H9 (cell line): ENCODE measurements around the gene GARIN5A. TPM values are rescaled to one million over a fixed set of nuclear protein-coding genes. Genes with fewer than 3 reads are reported as not detected.

Source experiments
- DNase-seq: peaks from one replicate; pipeline ENCODE4 v3.0.0-alpha.2; 2017
- H2AFZ ChIP-seq: one replicate; pipeline ENCODE4 v1.6.1; 2013; ENCODE audit warnings: mild to moderate bottlenecking, low read length, control low read depth, moderate library complexity
- H2AK5ac ChIP-seq: 2 replicates; pipeline ENCODE4 v1.6.1; 2013; ENCODE audit warnings: low read length, control low read depth, mixed read lengths; ENCODE audit not compliant: insufficient read length
- H2BK120ac ChIP-seq: one replicate; pipeline ENCODE4 v1.6.1; 2013; ENCODE audit warnings: low read depth, mild to moderate bottlenecking, low read length, control low read depth, inconsistent platforms; ENCODE audit not compliant: poor library complexity, severe bottlenecking
- H2BK12ac ChIP-seq: 2 replicates; pipeline ENCODE4 v1.6.1; 2013; ENCODE audit warnings: low read length, control low read depth, mixed read lengths, low read depth; ENCODE audit not compliant: insufficient read length
- H2BK15ac ChIP-seq: 2 replicates; pipeline ENCODE4 v1.6.1; 2013; ENCODE audit warnings: low read depth, low read length, control low read depth
- H2BK20ac ChIP-seq: one replicate; pipeline ENCODE4 v1.6.1; 2013; ENCODE audit warnings: low read depth, mild to moderate bottlenecking, low read length, control low read depth, inconsistent platforms; ENCODE audit not compliant: poor library complexity, severe bottlenecking
- H2BK5ac ChIP-seq: 2 replicates; pipeline ENCODE4 v1.6.1; 2013; ENCODE audit warnings: low read length, control low read depth, mixed read lengths; ENCODE audit not compliant: insufficient read length
- H3K14ac ChIP-seq: 2 replicates; pipeline ENCODE4 v1.6.1; 2013; ENCODE audit warnings: low read length, control low read depth; ENCODE audit not compliant: insufficient read depth
- H3K18ac ChIP-seq: 2 replicates; pipeline ENCODE4 v1.6.1; 2013; ENCODE audit warnings: low read depth, mild to moderate bottlenecking, mixed read lengths, low read length, control low read depth; ENCODE audit not compliant: insufficient read length
- H3K23ac ChIP-seq: 2 replicates; pipeline ENCODE4 v1.6.1; 2013; ENCODE audit warnings: low read length, control low read depth, mixed read lengths, low read depth; ENCODE audit not compliant: insufficient read length
- H3K23me2 ChIP-seq: 2 replicates; pipeline ENCODE4 v1.6.1; 2013; ENCODE audit warnings: low read depth, mild to moderate bottlenecking, mixed read lengths, low read length, control low read depth; ENCODE audit not compliant: insufficient read length, poor library complexity, severe bottlenecking
- H3K27ac ChIP-seq: 2 replicates; pipeline ENCODE4 v1.5.1; 2013; ENCODE audit warnings: low read length, control low read depth, mixed read lengths, low read depth; ENCODE audit not compliant: insufficient read length
- H3K27me3 ChIP-seq: 2 replicates; pipeline ENCODE4 v1.6.1; 2013; ENCODE audit warnings: low read length, control low read depth, inconsistent platforms; ENCODE audit not compliant: insufficient read depth
- H3K4ac ChIP-seq: 2 replicates; pipeline ENCODE4 v1.6.1; 2013; ENCODE audit warnings: low read depth, mild to moderate bottlenecking, control low read depth, inconsistent platforms, low read length, moderate library complexity
- H3K4me1 ChIP-seq: 2 replicates; pipeline ENCODE4 v1.6.1; 2013; ENCODE audit warnings: low read length, control low read depth, inconsistent platforms; ENCODE audit not compliant: insufficient read depth
- H3K4me2 ChIP-seq: 2 replicates; pipeline ENCODE4 v1.6.1; 2013; ENCODE audit warnings: low read length, control low read depth, mixed read lengths; ENCODE audit not compliant: insufficient read length, insufficient read depth
- H3K56ac ChIP-seq: 2 replicates; pipeline ENCODE4 v1.6.1; 2013; ENCODE audit warnings: low read depth, mild to moderate bottlenecking, mixed read lengths, low read length, control low read depth; ENCODE audit not compliant: insufficient read length
- H3K79me1 ChIP-seq: 2 replicates; pipeline ENCODE4 v1.6.1; 2013; ENCODE audit warnings: low read depth, mild to moderate bottlenecking, moderate library complexity, low read length, control low read depth, inconsistent platforms; ENCODE audit not compliant: insufficient read depth, poor library complexity, severe bottlenecking
- H3K79me2 ChIP-seq: 2 replicates; pipeline ENCODE4 v1.6.1; 2013; ENCODE audit warnings: low read length, control low read depth, inconsistent platforms; ENCODE audit not compliant: insufficient read depth
- H3K9ac ChIP-seq: 2 replicates; pipeline ENCODE4 v1.6.1; 2013; ENCODE audit warnings: low read length, control low read depth, mixed read lengths; ENCODE audit not compliant: insufficient read length; ENCODE audit errors: extremely low read depth
- H3K9me3 ChIP-seq: one replicate; pipeline ENCODE4 v1.6.1; 2013; ENCODE audit warnings: low read depth, low read length, inconsistent platforms; ENCODE audit not compliant: control insufficient read depth
- H3T11ph ChIP-seq: one replicate; pipeline ENCODE4 v1.6.1; 2013; ENCODE audit warnings: mild to moderate bottlenecking, low read length, control low read depth, inconsistent platforms
- H4K20me1 ChIP-seq: one replicate; pipeline ENCODE4 v1.6.1; 2013; ENCODE audit not compliant: control insufficient read depth, insufficient read length, insufficient read depth
- H4K5ac ChIP-seq: 2 replicates; pipeline ENCODE4 v1.6.1; 2013; ENCODE audit warnings: low read depth, mild to moderate bottlenecking, mixed read lengths, low read length, control low read depth; ENCODE audit not compliant: insufficient read length
- H4K8ac ChIP-seq: replicated peaks from 2 replicates; pipeline ENCODE4 v1.6.1; 2013; ENCODE audit warnings: low read length, control low read depth, mixed read lengths, low read depth; ENCODE audit not compliant: insufficient read length
- H4K91ac ChIP-seq: 2 replicates; pipeline ENCODE4 v1.6.1; 2013; ENCODE audit warnings: low read depth, mild to moderate bottlenecking, moderate library complexity, mixed read lengths, low read length, control low read depth; ENCODE audit not compliant: insufficient read length
- H3K27ac Mint-ChIP-seq, 3 experiments: 2 replicates in 2 of 3; 3 replicates in 1 of 3; pipeline ENCODE4 v1.8.0; 2020 to 2021; ENCODE audit warnings: mixed read lengths in 3 of 3, mild to moderate bottlenecking in 1 of 3, moderate library complexity in 1 of 3
- H3K27me3 Mint-ChIP-seq: 2 replicates; pipeline ENCODE4 v1.8.0; 2021; ENCODE audit warnings: low read depth, mild to moderate bottlenecking, moderate library complexity, mixed read lengths
- H3K36me3 Mint-ChIP-seq, 3 experiments: 2 replicates in 2 of 3; 3 replicates in 1 of 3; pipeline ENCODE4 v1.8.0; 2020 to 2021; ENCODE audit warnings: low read depth in 3 of 3, mixed read lengths in 3 of 3; ENCODE audit not compliant: insufficient read depth in 1 of 3
- H3K4me1 Mint-ChIP-seq, 2 experiments: 2 replicates each; pipeline ENCODE4 v1.8.0; 2020; ENCODE audit warnings: mixed read lengths in 2 of 2
- H3K4me3 Mint-ChIP-seq, 2 experiments: 2 replicates in 1 of 2; 3 replicates in 1 of 2; pipeline ENCODE4 v1.8.0; 2020 to 2021; ENCODE audit warnings: mild to moderate bottlenecking in 2 of 2, mixed read lengths in 2 of 2, moderate library complexity in 1 of 2
- H3K9me3 Mint-ChIP-seq, 2 experiments: 2 replicates in 1 of 2; 3 replicates in 1 of 2; pipeline ENCODE4 v1.8.0; 2020; ENCODE audit warnings: mild to moderate bottlenecking in 2 of 2, mixed read lengths in 2 of 2, moderate library complexity in 1 of 2
- CTCF ChIP-seq: fragments of 200-600 bp; sonication (generic); conservative IDR thresholded peaks from 3 replicates; pipeline ENCODE4 v1.8.0; 2021; ENCODE audit warnings: antibody characterized with exemption, mild to moderate bottlenecking
- WGBS: extraction: QIAGEN DNeasy Blood & Tissue Kit; methylation state at CpG from one replicate; pipeline ENCODE4 v1.1.7; 2013; ENCODE audit warnings: missing lambda C conversion rate, low lambda C conversion rate, mixed read lengths; ENCODE audit not compliant: insufficient read length; ENCODE audit errors: extremely low coverage; 5-methylcytosine and 5-hydroxymethylcytosine counted together
- total RNA-seq: library from RNA; stranded (reverse); gene quantifications from 2 replicates; pipeline ENCODE4 v1.2.1, GENCODE V29; 2021

The GARIN5A gene
- total RNA-seq, 1 experiment from 2014 or later: 9.5 TPM

- H2AK5ac ChIP-seq: no peak overlapping the region
- H3K4me3 Mint-ChIP-seq: no peak overlapping the region
- H3K36me3 Mint-ChIP-seq: no peaks in the 10 kb centered on the region; a peak in 2 of 7 replicates
- no peak overlapping the region for H3K4me2 ChIP-seq
- no peak overlapping the region for H2BK12ac ChIP-seq
- H4K8ac ChIP-seq: no peak overlapping the region
- H4K91ac ChIP-seq: no peak overlapping the region
- H2BK15ac ChIP-seq: no peak overlapping the region
- no peak overlapping the region for H2AFZ ChIP-seq
- no peak overlapping the region for H4K5ac ChIP-seq
- H3K27me3 Mint-ChIP-seq: peaks cover 44% of the 10 kb centered on the region
- H4K20me1 ChIP-seq: no peaks in the 10 kb centered on the region
- WGBS: no CpG with 5 or more reads among the region's 11 CpGs
- H2BK20ac ChIP-seq: no peak overlapping the region
- H2BK120ac ChIP-seq: no peak overlapping the region
- H3K23ac ChIP-seq: no peak overlapping the region
- H3K4ac ChIP-seq: no peak overlapping the region
- peaks cover 2 to 11% of the 10 kb centered on the region in 2 experiments; a peak in 3 of 4 replicates for H3K4me1 Mint-ChIP-seq
- no peaks in the 10 kb centered on the region for H3K79me1 ChIP-seq
- no peak overlapping the region for H2BK5ac ChIP-seq
- no peak for DNase-seq
- H3K9ac ChIP-seq: no peak overlapping the region
- no peaks in the 10 kb centered on the region for H3K4me1 ChIP-seq
- TF ChIP-seq CTCF: no peak
- no peak overlapping the region for H3K14ac ChIP-seq
- H3K18ac ChIP-seq: no peak overlapping the region
- H3K27me3 ChIP-seq: peaks cover 24% of the 10 kb centered on the region; the same call in 1 of the 2 replicates
- H3K56ac ChIP-seq: no peak overlapping the region
- H3T11ph ChIP-seq: no peak overlapping the region
- no peaks in the 10 kb centered on the region for H3K79me2 ChIP-seq
- no peaks in the 10 kb centered on the region for H3K9me3 Mint-ChIP-seq
- H3K27ac ChIP-seq: no peak overlapping the region
- H3K27ac Mint-ChIP-seq: no peak overlapping the region
- H3K9me3 ChIP-seq: no peaks in the 10 kb centered on the region
- H3K23me2 ChIP-seq: peaks cover 3% of the 10 kb centered on the region
Observed at GRCh38 chr19:50498219-50499056, 21.8 kb upstream of the GARIN5A start.
